MM.1S (cell line): ENCODE measurements around the gene TIMM17B.

Experiments used
- DNase-seq: peaks from one replicate; pipeline ENCODE4 v3.0.0-alpha.2; 2015
- H2AFZ ChIP-seq: fragments of 300-600 bp; sonication (generic); 2 replicates; pipeline ENCODE4 v1.6.0; 2016; ENCODE audit warnings: antibody characterized with exemption, low read length
- H3F3A ChIP-seq: fragments of 300-600 bp; sonication (generic); 2 replicates; pipeline ENCODE4 v1.6.1; 2016; ENCODE audit warnings: mild to moderate bottlenecking, antibody characterized with exemption, low read length, moderate library complexity, mixed read lengths; ENCODE audit not compliant: insufficient read depth
- H3K27ac ChIP-seq: fragments of 300-600 bp; sonication (generic); 2 replicates; pipeline ENCODE4 v1.5.1; 2016; ENCODE audit warnings: mild to moderate bottlenecking, low read length
- H3K27me3 ChIP-seq: fragments of 300-600 bp; sonication (generic); replicated peaks from 2 replicates; pipeline ENCODE4 v1.6.0; 2016; ENCODE audit warnings: low read length; ENCODE audit not compliant: insufficient read depth
- H3K36me3 ChIP-seq: fragments of 300-600 bp; sonication (generic); replicated peaks from 2 replicates; pipeline ENCODE4 v1.6.1; 2016; ENCODE audit warnings: mild to moderate bottlenecking, low read length, mixed read lengths; ENCODE audit not compliant: insufficient read depth
- H3K4me1 ChIP-seq: fragments of 300-600 bp; sonication (generic); 2 replicates; pipeline ENCODE4 v1.6.1; 2016; ENCODE audit warnings: low read length, mixed read lengths
- H3K4me2 ChIP-seq: fragments of 300-600 bp; sonication (generic); 2 replicates; pipeline ENCODE4 v1.6.0; 2016; ENCODE audit warnings: low read depth, low read length
- H3K4me3 ChIP-seq: fragments of 300-600 bp; sonication (generic); 2 replicates; pipeline ENCODE4 v1.5.1; 2016; ENCODE audit warnings: low read length, mixed read lengths
- H3K79me2 ChIP-seq: fragments of 300-600 bp; sonication (generic); 2 replicates; pipeline ENCODE4 v1.6.1; 2016; ENCODE audit warnings: mixed run types, low read length, mixed read lengths
- H3K9ac ChIP-seq: fragments of 300-600 bp; sonication (generic); 2 replicates; pipeline ENCODE4 v1.6.1; 2016; ENCODE audit warnings: low read length, mixed read lengths
- H3K9me2 ChIP-seq: fragments of 300-600 bp; sonication (generic); replicated peaks from 2 replicates; pipeline ENCODE4 v1.6.1; 2016; ENCODE audit warnings: mild to moderate bottlenecking, low read length, mixed read lengths; ENCODE audit not compliant: insufficient read depth
- H3K9me3 ChIP-seq: fragments of 300-600 bp; sonication (generic); replicated peaks from 2 replicates; pipeline ENCODE4 v1.6.1; 2016; ENCODE audit warnings: mild to moderate bottlenecking, low read length, mixed read lengths; ENCODE audit not compliant: insufficient read depth
- H4K20me1 ChIP-seq: fragments of 300-600 bp; sonication (generic); 2 replicates; pipeline ENCODE4 v1.6.1; 2016; ENCODE audit warnings: mild to moderate bottlenecking, low read length, moderate library complexity, mixed read lengths; ENCODE audit not compliant: insufficient read depth
- EZH2 ChIP-seq: fragments of 300-600 bp; sonication (generic); optimal IDR thresholded peaks from 2 replicates; pipeline ENCODE3; 2017; ENCODE audit warnings: low read depth, mild to moderate bottlenecking, antibody characterized with exemption, low read length, mixed read lengths
- EZH2phosphoT487 ChIP-seq: fragments of 300-600 bp; sonication (generic); IDR thresholded peaks from 2 replicates; pipeline ENCODE4 v1.6.1; 2018; ENCODE audit warnings: antibody characterized with exemption, low read length
- TF ChIP-seq, protein P1 (sequence below): fragments of 300-600 bp; sonication (generic); IDR thresholded peaks from 2 replicates; pipeline ENCODE4 v1.5.1; 2016; ENCODE audit warnings: antibody characterized with exemption, low read length, mixed read lengths

Gene TIMM17B

GRCh38 chrX:48902776-48903175 is 5.2 kb upstream of the TIMM17B start:
- Histone ChIP-seq H3K4me2 (no peak overlapping the region), H4K20me1 (no peaks in the 10 kb centered on the region), H3K4me1 (no peaks in the 10 kb centered on the region), H3K27me3 (no peaks in the 10 kb centered on the region), H3K9me3 (no peaks in the 10 kb centered on the region), H3K27ac (no peak overlapping the region), H3K36me3 (no peaks in the 10 kb centered on the region), H3K9me2 (no peaks in the 10 kb centered on the region), H3K79me2 (peaks cover 22% of the 10 kb centered on the region), H3K4me3 (no peak overlapping the region), H2AFZ (no peak overlapping the region), H3F3A (peaks cover 4% of the 10 kb centered on the region; the same call in 1 of the 2 replicates), H3K9ac (no peak overlapping the region)
- TF ChIP-seq, protein P1, sequence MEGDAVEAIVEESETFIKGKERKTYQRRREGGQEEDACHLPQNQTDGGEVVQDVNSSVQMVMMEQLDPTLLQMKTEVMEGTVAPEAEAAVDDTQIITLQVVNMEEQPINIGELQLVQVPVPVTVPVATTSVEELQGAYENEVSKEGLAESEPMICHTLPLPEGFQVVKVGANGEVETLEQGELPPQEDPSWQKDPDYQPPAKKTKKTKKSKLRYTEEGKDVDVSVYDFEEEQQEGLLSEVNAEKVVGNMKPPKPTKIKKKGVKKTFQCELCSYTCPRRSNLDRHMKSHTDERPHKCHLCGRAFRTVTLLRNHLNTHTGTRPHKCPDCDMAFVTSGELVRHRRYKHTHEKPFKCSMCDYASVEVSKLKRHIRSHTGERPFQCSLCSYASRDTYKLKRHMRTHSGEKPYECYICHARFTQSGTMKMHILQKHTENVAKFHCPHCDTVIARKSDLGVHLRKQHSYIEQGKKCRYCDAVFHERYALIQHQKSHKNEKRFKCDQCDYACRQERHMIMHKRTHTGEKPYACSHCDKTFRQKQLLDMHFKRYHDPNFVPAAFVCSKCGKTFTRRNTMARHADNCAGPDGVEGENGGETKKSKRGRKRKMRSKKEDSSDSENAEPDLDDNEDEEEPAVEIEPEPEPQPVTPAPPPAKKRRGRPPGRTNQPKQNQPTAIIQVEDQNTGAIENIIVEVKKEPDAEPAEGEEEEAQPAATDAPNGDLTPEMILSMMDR, result no peak
- TF ChIP-seq EZH2 (no peak), EZH2phosphoT487 (no peak)
- DNase-seq, result no peak

GRCh38 chrX:48902135-48902534 is 4.6 kb upstream of the TIMM17B start:
- H3K9me3 ChIP-seq, result no peaks in the 10 kb centered on the region
- no peaks in the 10 kb centered on the region for H4K20me1 ChIP-seq
- H2AFZ ChIP-seq, result no peak overlapping the region
- DNase-seq, result no peak
- H3K27ac ChIP-seq, result no peak overlapping the region
- no peak overlapping the region for H3K9ac ChIP-seq
- peaks cover 26% of the 10 kb centered on the region for H3K79me2 ChIP-seq
- H3K4me3 ChIP-seq, result no peak overlapping the region
- H3K9me2 ChIP-seq, result no peaks in the 10 kb centered on the region
- H3F3A ChIP-seq, result peaks cover 4% of the 10 kb centered on the region; the same call in 1 of the 2 replicates
- H3K4me2 ChIP-seq, result no peak overlapping the region
- TF ChIP-seq EZH2 (no peak), EZH2phosphoT487 (no peak)
- TF ChIP-seq, protein P1, result no peak
- H3K4me1 ChIP-seq, result no peaks in the 10 kb centered on the region
- no peaks in the 10 kb centered on the region for H3K27me3 ChIP-seq
- no peaks in the 10 kb centered on the region for H3K36me3 ChIP-seq

- no peaks in the 10 kb centered on the region for H3K4me1 ChIP-seq
- H3K79me2 ChIP-seq, result peaks cover 36% of the 10 kb centered on the region
- DNase-seq, result no peak
- H3F3A ChIP-seq, result peaks cover 4% of the 10 kb centered on the region; the same call in 1 of the 2 replicates
- no peaks in the 10 kb centered on the region for H3K36me3 ChIP-seq
- no peaks in the 10 kb centered on the region for H3K27me3 ChIP-seq
- no peaks in the 10 kb centered on the region for H4K20me1 ChIP-seq
- no peaks in the 10 kb centered on the region for H3K9me2 ChIP-seq
- no peak overlapping the region for H3K9ac ChIP-seq
- no peak overlapping the region for H3K27ac ChIP-seq
- H2AFZ ChIP-seq, result no peak overlapping the region
- H3K9me3 ChIP-seq, result no peaks in the 10 kb centered on the region
- no peak overlapping the region for H3K4me3 ChIP-seq
- no peak overlapping the region for H3K4me2 ChIP-seq
- TF ChIP-seq EZH2 (no peak), EZH2phosphoT487 (no peak)
- TF ChIP-seq, protein P1, result no peak
Observed at GRCh38 chrX:48901069-48901468, 3.5 kb upstream of the TIMM17B start.
